Large intestine (tissue), 3 donors: Measurements from ENCODE around the gene ITPRID2. TPM values are rescaled to one million over a fixed set of nuclear protein-coding genes. Genes with fewer than 3 reads are reported as not detected.
"Not testable (repeated sequence)": the region's sequence is repeated elsewhere in the genome, so short reads cannot be mapped to it uniquely, and the experiment has no call there.

Source experiments
- DNase-seq, 2 donors: peaks; one replicate each; pipeline versions ENCODE4 v3.0.0 to v3.0.0-alpha.2; 2013
- H3K27ac ChIP-seq: one replicate; pipeline ENCODE4 v1.5.1; 2013; ENCODE audit warnings: low read length
- H3K27me3 ChIP-seq: 2 replicates; pipeline ENCODE4 v1.6.1; 2013; ENCODE audit warnings: low read length; ENCODE audit not compliant: control insufficient read depth, insufficient read depth
- H3K36me3 ChIP-seq: 2 replicates; pipeline ENCODE4 v1.6.1; 2013; ENCODE audit warnings: low read length; ENCODE audit not compliant: control insufficient read depth, insufficient read depth
- H3K4me1 ChIP-seq: one replicate; pipeline ENCODE4 v1.6.1; 2013; ENCODE audit warnings: low read length; ENCODE audit not compliant: control insufficient read depth, insufficient read depth
- H3K4me3 ChIP-seq: one replicate; pipeline ENCODE4 v1.5.1; 2013; ENCODE audit warnings: low read length
- H3K9me3 ChIP-seq: one replicate; pipeline ENCODE4 v1.6.1; 2013; ENCODE audit warnings: mild to moderate bottlenecking, low read depth, low read length, moderate library complexity; ENCODE audit not compliant: control insufficient read depth
- whole genome bisulfite sequencing: methylation state at CpG from one replicate; pipeline ENCODE4 v1.1.5; 2013; ENCODE audit warnings: low lambda C conversion rate; ENCODE audit not compliant: insufficient coverage; 5-methylcytosine and 5-hydroxymethylcytosine counted together
- polyA plus RNA-seq: library from polyadenylated mRNA; unstranded; fragments of 120-200 nt; gene quantifications from one replicate; pipeline ENCODE4 v1.2.1, GENCODE V29; 2013

ITPRID2 gene
- polyA plus RNA-seq, 1 donor = 111 TPM

- Histone ChIP-seq H3K27me3 (no peaks in the 10 kb centered on the region), H3K4me3 (no peak overlapping the region), H3K36me3 (no peaks in the 10 kb centered on the region), H3K9me3 (peaks cover 3% of the 10 kb centered on the region), H3K27ac (no peak overlapping the region), H3K4me1 (peaks cover 5% of the 10 kb centered on the region)
- 0% methylated on average over 1 of the region's 4 CpGs for WGBS
- peak in 1 of 2 donors; percentile 23 for DNase-seq
These were observed 66.1 kb downstream of the ITPRID2 start for GRCh38 chr2:181957668-181958067.

- Histone ChIP-seq H3K9me3 (peaks cover 3% of the 10 kb centered on the region), H3K27me3 (no peaks in the 10 kb centered on the region), H3K27ac (no peak overlapping the region), H3K36me3 (no peaks in the 10 kb centered on the region), H3K4me1 (no peaks in the 10 kb centered on the region), H3K4me3 (no peak overlapping the region)
- DNase-seq = no peak
- no CpG with 5 or more reads among the region's 1 CpG for WGBS
These were observed 67.2 kb downstream of the ITPRID2 start for GRCh38 chr2:181958726-181959125.

- H3K4me3 ChIP-seq = no peak overlapping the region
- no peaks in the 10 kb centered on the region for H3K27me3 ChIP-seq
- no peaks in the 10 kb centered on the region for H3K36me3 ChIP-seq
- no peak for DNase-seq
- no peak overlapping the region for H3K27ac ChIP-seq
- H3K4me1 ChIP-seq = no peaks in the 10 kb centered on the region
- peaks cover 3% of the 10 kb centered on the region for H3K9me3 ChIP-seq
These were observed 68.0 kb downstream of the ITPRID2 start for GRCh38 chr2:181959508-181959907.

GRCh38 chr2:181961167-181961566 is 69.6 kb downstream of the ITPRID2 start:
- not testable (repeated sequence) for H3K27me3 ChIP-seq, DNase-seq, H3K4me3 ChIP-seq, H3K27ac ChIP-seq, H3K9me3 ChIP-seq, H3K36me3 ChIP-seq, H3K4me1 ChIP-seq
- no CpG with 5 or more reads among the region's 8 CpGs for WGBS

- Histone ChIP-seq H3K9me3 (peaks cover 3% of the 10 kb centered on the region), H3K4me3 (no peak overlapping the region), H3K36me3 (no peaks in the 10 kb centered on the region), H3K27ac (no peak overlapping the region), H3K4me1 (no peaks in the 10 kb centered on the region), H3K27me3 (no peaks in the 10 kb centered on the region)
- DNase-seq = no peak
- WGBS = no CpG with 5 or more reads among the region's 20 CpGs
These were observed 70.6 kb downstream of the ITPRID2 start for GRCh38 chr2:181962142-181962541.

- Histone ChIP-seq H3K27ac (no peak overlapping the region), H3K27me3 (no peaks in the 10 kb centered on the region), H3K36me3 (no peaks in the 10 kb centered on the region), H3K4me3 (no peak overlapping the region), H3K9me3 (no peaks in the 10 kb centered on the region), H3K4me1 (no peaks in the 10 kb centered on the region)
- peak; percentile 7 to 35 for DNase-seq
- no CpG with 5 or more reads among the region's 2 CpGs for WGBS
These were observed 78.7 kb downstream of the ITPRID2 start for GRCh38 chr2:181970160-181970794.

GRCh38 chr2:181971032-181971431 is 79.5 kb downstream of the ITPRID2 start:
- no peak overlapping the region for H3K27ac ChIP-seq
- no peak for DNase-seq

GRCh38 chr2:181972431-181973170 is 81.1 kb downstream of the ITPRID2 start:
- no peaks in the 10 kb centered on the region for H3K36me3 ChIP-seq
- no peak overlapping the region for H3K27ac ChIP-seq
- no peak for DNase-seq
- no peaks in the 10 kb centered on the region for H3K4me1 ChIP-seq
- H3K4me3 ChIP-seq = no peak overlapping the region
- H3K9me3 ChIP-seq = no peaks in the 10 kb centered on the region
- no peaks in the 10 kb centered on the region for H3K27me3 ChIP-seq
- WGBS = 100% methylated on average over 2 of the region's 5 CpGs

More at GRCh38 chr2:181971032-181971431, 79.5 kb downstream of the ITPRID2 start:
- H3K4me1 ChIP-seq = no peaks in the 10 kb centered on the region
- no peaks in the 10 kb centered on the region for H3K36me3 ChIP-seq
- H3K9me3 ChIP-seq = no peaks in the 10 kb centered on the region
- no peaks in the 10 kb centered on the region for H3K27me3 ChIP-seq
- no CpG with 5 or more reads among the region's 3 CpGs for WGBS
- no peak overlapping the region for H3K4me3 ChIP-seq

GRCh38 chr2:181973171-181973783 is 81.7 kb downstream of the ITPRID2 start:
- no peak overlapping the region for H3K4me3 ChIP-seq
- no peaks in the 10 kb centered on the region for H3K4me1 ChIP-seq
- 68% methylated on average over 3 of the region's 5 CpGs for WGBS
- H3K27me3 ChIP-seq = no peaks in the 10 kb centered on the region
- DNase-seq = no peak
- no peak overlapping the region for H3K27ac ChIP-seq
- H3K36me3 ChIP-seq = no peaks in the 10 kb centered on the region
- H3K9me3 ChIP-seq = no peaks in the 10 kb centered on the region

- Histone ChIP-seq H3K4me1 (no peaks in the 10 kb centered on the region), H3K36me3 (no peaks in the 10 kb centered on the region), H3K27me3 (no peaks in the 10 kb centered on the region), H3K9me3 (no peaks in the 10 kb centered on the region), H3K27ac (no peak overlapping the region), H3K4me3 (no peak overlapping the region)
- no peak for DNase-seq
- 100% methylated on average over 1 of the region's 5 CpGs for WGBS
These were observed 86.3 kb downstream of the ITPRID2 start for GRCh38 chr2:181977661-181978350.
